Ovary (tissue), 3 donors: ENCODE results near the gene NGRN.

Experiments
- CTCF ChIP-seq, 3 donors: fragments of 450-650 bp in 2 of 3; fragments of 200-600 bp in 1 of 3; IDR thresholded peaks; one replicate each; pipeline versions ENCODE4 v1.5.1 to v1.8.0; 2016 to 2022; ENCODE audit warnings: antibody characterized with exemption in 3 of 3, mild to moderate bottlenecking in 1 of 3
- EP300 ChIP-seq: sonication (generic); formaldehyde crosslinking; IDR thresholded peaks from one replicate; pipeline ENCODE4 v1.6.1; 2017; ENCODE audit warnings: antibody characterized with exemption
- donor health status: DM: no; HTN: no; CAD: no.

GRCh38 chr15:90309020-90309419, 43.5 kb downstream of the NGRN start:
- TF ChIP-seq CTCF (IDR thresholded peaks at IDR 0.05) (no peak), EP300 (no peak)
